ENCODE results near the gene MMP12. TPM values are rescaled to one million over a fixed set of nuclear protein-coding genes. Genes with fewer than 3 reads are reported as not detected.

The MMP12 gene
- 0.26 and 2.8 TPM in 2 replicates for total RNA-seq

DNA sequence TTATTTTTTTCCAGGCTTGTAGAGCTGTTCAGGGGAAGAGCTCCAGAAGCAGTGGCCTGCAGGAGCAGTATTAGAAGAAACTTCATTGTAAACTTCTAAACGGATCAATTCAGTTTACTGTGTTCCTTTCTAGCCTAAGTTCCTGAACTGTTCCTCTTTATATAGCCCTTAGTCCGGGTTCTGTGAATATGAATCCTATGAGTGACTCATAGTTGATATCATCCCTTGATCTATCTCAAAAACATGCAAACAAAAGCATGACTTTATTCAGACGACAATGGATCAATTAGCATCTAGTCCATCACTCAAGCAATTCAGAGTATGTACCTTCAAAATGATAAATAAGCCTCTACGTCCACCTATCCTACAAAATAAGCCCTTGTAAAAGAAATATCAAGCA, at the start of gene MMP12:
MMP12 (minus strand) TSS at position 131 of the 400 bp plus-strand sequence; CDS start at position 86, 45 bp downstream.

DNA sequence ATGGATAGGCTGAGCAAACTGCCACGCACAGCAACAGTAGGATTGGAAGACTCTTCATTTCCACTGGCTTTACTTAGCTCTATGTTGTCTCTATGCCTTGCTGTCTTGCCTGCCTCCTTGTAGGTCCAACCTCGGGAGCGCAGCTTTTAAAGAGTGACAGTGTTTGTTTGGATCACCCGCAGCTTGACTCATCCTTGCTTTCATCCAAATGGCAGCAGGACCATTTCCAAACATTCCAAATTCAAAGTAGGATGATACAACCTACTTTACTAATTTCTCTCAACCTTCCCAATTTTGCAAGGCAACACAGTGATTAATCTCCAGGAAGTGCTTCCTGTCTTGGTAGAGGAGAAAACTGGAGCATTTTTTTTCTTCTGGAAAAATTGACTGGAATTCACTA, 31.3 kb downstream of the MMP12 start, which contains the start of gene MMP3:
MMP3 (minus strand) TSS at position 121 of the 400 bp plus-strand sequence; CDS start at position 58, 63 bp downstream.

Other genes starting within 250 kb of the MMP12 start
- not detected in 2 replicates for gene MMP20, start 249.7 kb downstream of the MMP12 start, total RNA-seq
- gene MMP27, start 169.2 kb downstream of the MMP12 start, total RNA-seq = not detected in 2 replicates
- gene MMP8, start 150.0 kb downstream of the MMP12 start, total RNA-seq = under 0.01 TPM in 1 of 2 replicates, not detected in the other
- 0.79 TPM in 1 of 2 replicates, not detected in the other for gene MMP10, start 94.4 kb downstream of the MMP12 start, total RNA-seq
- 3.1 and 528 TPM in 2 replicates for gene MMP1, start 76.8 kb downstream of the MMP12 start, total RNA-seq
- 0.52 and 19.1 TPM in 2 replicates for gene MMP3, start 31.4 kb downstream of the MMP12 start, total RNA-seq
- gene MMP13, start 80.8 kb upstream of the MMP12 start, total RNA-seq = not detected in 2 replicates
- gene DCUN1D5, start 217.2 kb upstream of the MMP12 start, total RNA-seq = 21.3 and 38.9 TPM in 2 replicates
- 61.2 and 80.4 TPM in 2 replicates for gene DYNC2H1, start 234.4 kb upstream of the MMP12 start, total RNA-seq